Fibroblast of lung (primary cell): Measurements from ENCODE around the gene MPG.

Experiments used
- EZH2 ChIP-seq: IDR thresholded peaks from 2 replicates; pipeline ENCODE4 v1.5.1; 2012; ENCODE audit warnings: low read length, control low read depth, mild to moderate bottlenecking; ENCODE audit errors: missing control alignments
- TF ChIP-seq, protein P1 (sequence below), 2 donors: IDR thresholded peaks in 1 of 2; conservative IDR thresholded peaks in 1 of 2; 1 replicate in 1 of 2; 2 replicates in 1 of 2; pipeline ENCODE4 v1.5.1; 2011 to 2012; ENCODE audit warnings: low read length in 2 of 2, control low read depth in 1 of 2, inconsistent platforms in 1 of 2, low read depth in 1 of 2, mild to moderate bottlenecking in 1 of 2

DNA sequence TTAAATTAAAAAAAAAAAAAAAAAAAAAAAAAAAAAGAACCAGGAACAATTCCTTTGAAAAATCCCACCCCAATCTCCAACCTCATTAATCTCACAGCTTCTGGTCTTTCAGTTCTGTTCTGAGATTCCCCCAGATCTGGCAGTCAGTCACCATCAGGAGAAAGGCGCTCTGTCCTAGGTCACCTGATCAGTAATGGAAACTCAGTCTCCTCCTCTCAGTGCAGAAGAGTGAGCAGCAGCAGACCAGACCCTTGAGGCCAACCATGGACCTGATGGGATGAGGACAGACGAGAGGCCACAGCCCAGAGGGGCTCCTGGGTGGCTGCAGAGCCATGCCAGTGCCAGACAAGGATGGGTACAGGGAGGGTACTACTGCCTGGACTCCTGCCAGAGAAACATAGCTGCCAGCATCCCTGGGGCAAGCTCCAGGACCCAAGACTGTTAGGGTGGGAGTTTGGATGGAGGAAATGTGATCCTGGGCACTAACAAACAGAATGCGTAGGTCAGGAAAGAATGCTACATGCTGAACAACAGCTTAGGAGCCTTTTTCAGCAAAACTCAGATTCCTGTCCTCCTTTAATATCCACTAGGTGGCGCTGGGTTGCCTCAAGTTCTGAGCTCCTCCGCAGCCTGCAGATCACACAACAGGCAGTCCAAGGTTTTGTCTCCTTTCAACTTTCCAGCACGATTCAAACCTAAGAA lies 28.7 kb downstream of the MPG start:
- TF ChIP-seq, protein P1, sequence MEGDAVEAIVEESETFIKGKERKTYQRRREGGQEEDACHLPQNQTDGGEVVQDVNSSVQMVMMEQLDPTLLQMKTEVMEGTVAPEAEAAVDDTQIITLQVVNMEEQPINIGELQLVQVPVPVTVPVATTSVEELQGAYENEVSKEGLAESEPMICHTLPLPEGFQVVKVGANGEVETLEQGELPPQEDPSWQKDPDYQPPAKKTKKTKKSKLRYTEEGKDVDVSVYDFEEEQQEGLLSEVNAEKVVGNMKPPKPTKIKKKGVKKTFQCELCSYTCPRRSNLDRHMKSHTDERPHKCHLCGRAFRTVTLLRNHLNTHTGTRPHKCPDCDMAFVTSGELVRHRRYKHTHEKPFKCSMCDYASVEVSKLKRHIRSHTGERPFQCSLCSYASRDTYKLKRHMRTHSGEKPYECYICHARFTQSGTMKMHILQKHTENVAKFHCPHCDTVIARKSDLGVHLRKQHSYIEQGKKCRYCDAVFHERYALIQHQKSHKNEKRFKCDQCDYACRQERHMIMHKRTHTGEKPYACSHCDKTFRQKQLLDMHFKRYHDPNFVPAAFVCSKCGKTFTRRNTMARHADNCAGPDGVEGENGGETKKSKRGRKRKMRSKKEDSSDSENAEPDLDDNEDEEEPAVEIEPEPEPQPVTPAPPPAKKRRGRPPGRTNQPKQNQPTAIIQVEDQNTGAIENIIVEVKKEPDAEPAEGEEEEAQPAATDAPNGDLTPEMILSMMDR (conservative IDR thresholded peaks at IDR 0.05 in 1 of 2, IDR thresholded peaks at IDR 0.05 in 1 of 2; ENCODE audit: low read depth in 1 of 2, low read length in 2 of 2) = peak; percentile 81 to 85
- TF ChIP-seq EZH2 = no peak
